ENCODE data around the gene ZNF521.

GRCh38 chr18:25016181-25016580 is 335.8 kb downstream of the ZNF521 start:
- TF ChIP-seq POLR2A (IDR thresholded peaks at IDR 0.05; ENCODE audit: extremely low read depth, insufficient read length) (no peak), MYC (IDR thresholded peaks at IDR 0.05; ENCODE audit: low read depth, low read length) (no peak), MAX (IDR thresholded peaks at IDR 0.05; ENCODE audit: low read depth, low read length) (no peak)
- TF ChIP-seq, protein P1, sequence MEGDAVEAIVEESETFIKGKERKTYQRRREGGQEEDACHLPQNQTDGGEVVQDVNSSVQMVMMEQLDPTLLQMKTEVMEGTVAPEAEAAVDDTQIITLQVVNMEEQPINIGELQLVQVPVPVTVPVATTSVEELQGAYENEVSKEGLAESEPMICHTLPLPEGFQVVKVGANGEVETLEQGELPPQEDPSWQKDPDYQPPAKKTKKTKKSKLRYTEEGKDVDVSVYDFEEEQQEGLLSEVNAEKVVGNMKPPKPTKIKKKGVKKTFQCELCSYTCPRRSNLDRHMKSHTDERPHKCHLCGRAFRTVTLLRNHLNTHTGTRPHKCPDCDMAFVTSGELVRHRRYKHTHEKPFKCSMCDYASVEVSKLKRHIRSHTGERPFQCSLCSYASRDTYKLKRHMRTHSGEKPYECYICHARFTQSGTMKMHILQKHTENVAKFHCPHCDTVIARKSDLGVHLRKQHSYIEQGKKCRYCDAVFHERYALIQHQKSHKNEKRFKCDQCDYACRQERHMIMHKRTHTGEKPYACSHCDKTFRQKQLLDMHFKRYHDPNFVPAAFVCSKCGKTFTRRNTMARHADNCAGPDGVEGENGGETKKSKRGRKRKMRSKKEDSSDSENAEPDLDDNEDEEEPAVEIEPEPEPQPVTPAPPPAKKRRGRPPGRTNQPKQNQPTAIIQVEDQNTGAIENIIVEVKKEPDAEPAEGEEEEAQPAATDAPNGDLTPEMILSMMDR (IDR thresholded peaks at IDR 0.05; ENCODE audit: low read depth, low read length) = no peak
